ENCODE measurements around the gene SLIT3. TPM values are rescaled to one million over a fixed set of nuclear protein-coding genes. Genes with fewer than 3 reads are reported as not detected.

SLIT3 gene
- polyA plus RNA-seq, 4 donors = 44.8 to 57.0 (median 49.6) TPM

DNA sequence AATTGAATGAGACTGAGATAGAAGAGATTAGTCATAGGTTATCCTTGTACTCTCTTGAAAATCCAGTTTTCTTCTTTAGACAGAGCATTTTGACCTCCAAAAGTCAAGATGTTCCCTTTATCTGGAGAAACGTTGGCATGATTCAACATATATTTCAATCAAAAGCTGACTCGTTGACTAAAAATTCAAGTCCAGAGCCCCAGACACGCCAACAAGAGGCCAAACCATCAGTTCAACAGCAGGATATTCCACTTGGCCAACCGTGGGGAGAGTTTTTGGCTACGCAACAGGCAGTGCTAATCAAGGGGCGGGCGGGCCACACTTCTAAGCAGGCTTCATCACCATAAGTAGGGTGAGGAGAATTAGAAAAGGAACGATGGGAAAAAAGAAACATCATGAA lies 119.1 kb downstream of the SLIT3 start:
- DNase-seq (ENCODE audit: low read depth in 4 of 4, low spot score in 2 of 4) = no peak

DNA sequence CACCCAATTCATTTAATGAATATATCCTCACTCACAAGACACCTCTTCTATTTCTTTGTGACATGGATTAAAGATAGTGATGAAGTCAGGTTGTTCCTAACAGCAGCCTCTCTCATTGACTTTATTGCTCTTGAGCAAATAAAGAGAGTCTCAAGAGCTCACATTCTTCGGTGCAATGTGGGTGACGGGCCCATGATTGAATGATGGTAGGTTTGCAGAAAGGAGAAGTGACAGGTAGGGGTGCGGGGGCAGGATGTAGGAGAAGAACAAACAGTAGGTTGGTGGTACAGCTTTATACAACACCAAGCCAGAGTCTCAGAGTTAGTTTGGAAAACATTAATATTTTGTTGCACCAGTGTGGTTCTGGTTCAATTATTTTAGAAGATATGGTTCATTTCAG lies 122.2 kb downstream of the SLIT3 start:
- no peak for DNase-seq (ENCODE audit: low read depth in 4 of 4, low spot score in 2 of 4)

DNA sequence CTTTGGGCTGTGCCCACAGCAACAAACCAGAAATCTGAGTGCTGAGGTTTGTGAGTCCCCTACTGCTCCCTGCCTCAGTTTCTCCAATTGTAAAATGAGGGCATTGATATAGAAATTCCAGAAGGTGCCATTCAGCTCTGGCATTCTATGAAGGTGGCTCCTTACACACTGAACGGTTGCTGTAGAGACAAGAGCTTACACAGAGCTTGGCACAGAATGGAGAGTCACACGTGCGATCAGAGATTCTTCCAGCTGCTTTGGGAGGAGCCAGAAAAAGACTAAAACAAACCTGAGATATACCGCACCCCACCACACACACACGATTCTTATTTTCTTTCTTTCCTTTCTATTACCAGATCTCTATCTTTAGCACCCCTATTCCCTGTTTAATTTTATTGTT lies 122.7 kb downstream of the SLIT3 start:
- no peak for DNase-seq (ENCODE audit: low read depth in 4 of 4, low spot score in 2 of 4)

GRCh38 chr5:169176709-169177694 lies 123.9 kb downstream of the SLIT3 start:
- DNase-seq (ENCODE audit: low read depth in 4 of 4, low spot score in 2 of 4) = no peak

- no peak for DNase-seq (ENCODE audit: low read depth in 4 of 4, low spot score in 2 of 4)
Observed at GRCh38 chr5:169175733-169176132, 125.2 kb downstream of the SLIT3 start.

- DNase-seq (ENCODE audit: low read depth in 4 of 4, low spot score in 2 of 4) = no peak
Observed at GRCh38 chr5:169174923-169175322, 126.0 kb downstream of the SLIT3 start.

DNA sequence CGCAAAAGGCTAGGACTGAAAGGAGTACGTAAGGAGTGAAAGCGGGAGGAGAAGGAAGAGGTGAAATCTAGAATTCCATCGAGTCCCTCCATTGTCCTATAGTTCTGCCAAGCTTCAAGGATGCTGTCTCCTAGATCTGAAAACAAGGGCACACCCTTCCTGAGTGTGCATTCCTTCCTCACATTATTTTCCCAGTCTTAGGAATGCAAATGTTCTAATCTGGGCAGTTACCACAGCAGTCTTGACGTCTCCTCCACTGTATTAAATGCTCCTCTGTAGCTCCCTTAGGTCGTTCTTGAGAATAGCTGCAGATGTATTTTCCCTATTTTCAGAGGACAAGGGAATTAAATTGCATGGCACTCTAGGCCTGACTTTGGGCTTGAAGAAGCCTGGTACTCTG lies 127.6 kb downstream of the SLIT3 start:
- DNase-seq (ENCODE audit: low read depth in 4 of 4, low spot score in 2 of 4) = no peak

- DNase-seq (ENCODE audit: low read depth in 4 of 4, low spot score in 2 of 4) = no peak
Observed at GRCh38 chr5:169171515-169171914, 129.4 kb downstream of the SLIT3 start.

DNA sequence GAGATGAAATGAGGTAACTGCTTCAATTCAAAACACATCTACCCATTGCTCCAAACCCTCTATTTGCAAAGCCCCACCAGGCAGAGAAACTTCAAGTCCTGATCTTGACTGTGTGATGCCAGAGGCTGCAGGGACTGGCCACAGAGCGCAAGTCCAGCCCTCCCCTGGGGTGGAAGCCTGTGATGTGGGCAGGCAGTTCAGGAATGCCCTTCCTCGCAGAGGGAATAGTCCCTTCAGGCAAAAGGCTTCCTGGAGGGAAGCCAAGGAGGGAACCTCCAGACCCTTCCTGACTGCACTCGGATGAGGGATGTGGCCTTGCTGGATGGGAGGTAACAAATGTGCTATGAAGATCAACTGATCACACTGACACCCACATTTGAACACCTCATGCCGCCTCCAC lies 131.2 kb downstream of the SLIT3 start:
- DNase-seq (ENCODE audit: low read depth in 4 of 4, low spot score in 2 of 4) = no peak

DNA sequence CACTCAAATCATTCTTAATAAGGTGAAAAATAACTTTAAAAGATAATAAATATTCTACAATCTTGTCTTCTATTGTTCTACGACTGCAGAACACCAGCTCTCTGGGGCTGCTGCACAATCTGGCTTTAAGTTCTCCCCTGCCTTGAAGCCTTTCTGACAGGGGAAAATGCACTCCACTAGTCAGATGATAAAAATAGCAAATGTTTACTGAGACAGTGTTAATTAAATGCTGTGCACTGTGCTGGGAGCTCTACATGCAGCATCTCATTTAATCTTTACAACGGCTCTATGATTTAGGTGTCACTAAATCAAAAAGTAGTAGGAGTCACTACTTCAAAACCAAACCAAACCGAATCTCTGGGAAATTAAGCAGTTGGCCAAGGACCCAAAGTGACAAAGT lies 132.7 kb downstream of the SLIT3 start:
- no peak for DNase-seq (ENCODE audit: low read depth in 4 of 4, low spot score in 2 of 4)

GRCh38 chr5:169166078-169166477 lies 134.9 kb downstream of the SLIT3 start:
- DNase-seq (ENCODE audit: low read depth in 4 of 4, low spot score in 2 of 4) = no peak

DNA sequence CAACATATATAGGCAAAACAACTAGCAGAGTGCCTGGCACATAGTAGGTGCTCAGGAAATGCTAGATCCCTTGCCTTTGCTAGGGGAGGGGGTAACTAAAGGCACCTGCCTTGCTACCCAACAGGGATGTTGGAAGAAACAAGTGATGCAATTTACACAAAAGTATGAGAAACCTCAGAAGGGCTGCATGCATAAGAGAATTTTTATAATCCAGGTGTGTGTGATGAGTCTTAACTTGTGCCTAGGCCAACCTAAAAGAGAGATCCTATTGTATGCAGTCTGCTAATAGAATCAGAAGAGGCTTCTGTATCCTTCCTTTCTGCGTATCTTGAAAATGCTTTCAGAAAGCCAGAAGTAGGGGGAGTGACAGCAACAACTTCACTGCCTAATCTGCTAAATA lies 135.9 kb downstream of the SLIT3 start:
- DNase-seq (ENCODE audit: low read depth in 4 of 4, low spot score in 2 of 4) = no peak

- DNase-seq (ENCODE audit: low read depth in 4 of 4, low spot score in 2 of 4) = no peak
Observed at GRCh38 chr5:169164481-169164925, 136.4 kb downstream of the SLIT3 start.

DNA sequence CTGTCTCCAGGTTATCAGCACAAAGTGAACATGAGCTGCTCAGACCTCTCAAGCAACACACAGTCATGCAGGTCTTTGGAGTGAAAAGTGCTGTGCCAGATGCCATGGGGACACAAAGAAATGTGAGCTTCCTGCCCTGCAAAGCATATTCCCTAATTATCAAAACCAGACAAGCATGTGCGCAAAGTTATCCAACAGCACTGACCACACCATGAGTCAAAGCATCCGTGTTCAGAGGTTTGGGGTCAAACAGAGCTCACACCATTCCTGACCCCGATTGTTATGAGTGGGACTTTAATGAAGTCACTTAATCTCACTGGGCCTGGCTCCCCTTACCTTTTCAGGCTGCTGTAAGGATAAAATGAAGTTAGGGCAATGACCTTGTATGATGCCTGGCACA lies 138.5 kb downstream of the SLIT3 start:
- DNase-seq (ENCODE audit: low read depth in 4 of 4, low spot score in 2 of 4) = no peak

GRCh38 chr5:169161022-169161680 lies 139.8 kb downstream of the SLIT3 start:
- peak; percentile 62 to 77 (median 72) for DNase-seq (ENCODE audit: low read depth in 4 of 4, low spot score in 2 of 4)

GRCh38 chr5:169160405-169160901 lies 140.5 kb downstream of the SLIT3 start:
- no peak for DNase-seq (ENCODE audit: low read depth in 4 of 4, low spot score in 2 of 4)

DNA sequence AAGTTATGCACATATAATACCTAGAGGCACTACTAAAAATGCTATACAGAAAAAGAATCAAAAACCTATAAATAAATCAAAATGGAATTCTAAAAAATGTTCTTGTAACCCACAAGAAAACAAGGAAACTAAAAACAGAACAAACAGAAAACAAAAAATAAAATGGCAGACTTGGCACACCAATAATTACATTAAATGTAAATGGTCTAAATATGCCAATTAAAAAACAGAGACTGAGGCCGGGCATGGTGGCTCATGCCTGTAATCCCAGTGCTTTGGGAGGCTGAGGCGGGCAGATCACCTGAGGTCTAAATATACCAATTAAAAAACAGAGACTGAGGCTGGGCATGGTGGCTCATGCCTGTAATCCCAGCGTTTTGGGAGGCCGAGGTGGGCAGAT lies 142.2 kb downstream of the SLIT3 start:
- DNase-seq (ENCODE audit: low read depth in 4 of 4, low spot score in 2 of 4) = no peak

DNA sequence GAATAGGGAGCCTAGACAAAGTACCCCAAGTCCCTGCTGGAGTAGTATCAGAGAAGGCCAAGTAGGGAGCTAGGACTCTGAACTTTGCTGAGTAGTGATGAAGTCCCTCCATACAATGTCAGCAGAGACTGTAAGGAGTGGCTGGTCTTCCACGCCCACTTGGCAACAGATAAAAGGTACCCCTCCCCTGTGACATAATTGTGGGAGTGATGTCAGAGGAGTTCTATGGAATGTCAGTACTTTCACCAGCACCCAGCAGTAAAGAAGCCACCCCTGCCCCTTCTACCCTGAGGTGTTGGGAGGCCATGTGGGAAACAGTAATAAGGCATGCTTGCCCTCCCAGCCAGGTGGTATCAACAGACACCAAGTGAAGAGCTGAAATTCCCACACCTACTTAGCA lies 143.9 kb downstream of the SLIT3 start:
- no peak for DNase-seq (ENCODE audit: low read depth in 4 of 4, low spot score in 2 of 4)

GRCh38 chr5:169154679-169155078 lies 146.3 kb downstream of the SLIT3 start:
- DNase-seq (ENCODE audit: low read depth in 4 of 4, low spot score in 2 of 4) = no peak

DNA sequence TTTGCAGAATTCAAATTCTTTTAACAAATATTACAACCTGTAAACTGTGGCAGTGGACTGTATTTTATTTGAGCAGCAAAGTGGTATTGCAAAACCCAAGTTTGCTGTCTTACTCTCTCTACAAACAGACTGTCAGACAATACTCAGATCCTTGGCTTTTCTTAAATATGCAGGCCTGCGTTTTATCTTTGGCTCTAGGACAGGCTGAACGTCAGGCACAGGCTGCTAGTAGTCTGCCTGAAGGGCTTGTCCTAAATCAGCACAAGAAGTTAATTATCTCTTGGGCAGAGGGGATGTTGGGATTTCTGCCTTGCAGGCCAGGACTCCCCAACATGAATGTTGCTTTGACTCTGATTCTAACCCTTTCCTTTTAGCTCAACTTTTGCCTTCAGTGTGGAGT lies 147.5 kb downstream of the SLIT3 start:
- DNase-seq (ENCODE audit: low read depth in 4 of 4, low spot score in 2 of 4) = no peak

GRCh38 chr5:169152946-169153345 lies 148.0 kb downstream of the SLIT3 start:
- no peak for DNase-seq (ENCODE audit: low read depth in 4 of 4, low spot score in 2 of 4)

GRCh38 chr5:169152453-169152852 lies 148.5 kb downstream of the SLIT3 start:
- no peak for DNase-seq (ENCODE audit: low read depth in 4 of 4, low spot score in 2 of 4)
